ENCODE results near the gene RGS7. TPM values are rescaled to one million over a fixed set of nuclear protein-coding genes. Genes with fewer than 3 reads are reported as not detected.

The RGS7 gene
- total and polyA plus RNA-seq, 10 of the 15 experiments (the other 5 are each of a cell fraction or from before 2014, with no cell fraction given), result not detected

DNA sequence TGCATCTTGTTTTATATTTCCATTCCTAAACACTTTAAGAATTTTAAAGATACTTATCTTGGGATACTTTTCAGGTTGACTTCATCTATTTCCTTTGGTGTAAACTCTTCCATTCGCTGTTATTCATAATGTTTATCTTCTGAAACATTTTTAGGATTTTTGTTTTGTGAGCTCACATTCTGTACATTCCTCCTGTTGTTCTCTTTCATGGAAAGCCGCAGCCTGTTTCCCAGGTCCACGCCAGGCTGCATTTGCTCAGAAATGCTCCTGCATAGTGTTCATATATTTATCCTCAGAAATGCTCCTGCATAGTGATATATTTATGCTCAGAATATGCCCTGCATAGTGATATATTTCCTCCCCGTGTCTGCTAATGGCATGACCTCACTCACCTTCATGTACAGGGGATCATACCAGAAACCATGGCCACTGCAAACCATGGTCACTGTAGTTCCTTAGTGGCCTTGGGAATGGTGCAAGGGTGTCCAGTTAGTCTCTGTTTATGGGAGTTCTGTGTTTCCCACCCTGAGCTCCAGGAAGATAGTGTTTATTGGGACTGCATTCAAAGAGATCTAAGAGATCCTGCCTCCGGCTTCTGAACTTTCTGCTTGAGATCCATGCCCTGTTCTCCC, 591.2 kb downstream of the RGS7 start:
- Histone ChIP-seq H4K20me1 (ENCODE audit: control insufficient read depth, insufficient read depth) (no peaks in the 10 kb centered on the region), H3K4me1 (ENCODE audit: control insufficient read depth, insufficient read depth, low read length) (no peaks in the 10 kb centered on the region), H3K4me3 (no peak overlapping the region), H3K27ac (ENCODE audit: control insufficient read depth, insufficient read depth) (no peak overlapping the region), H3K4me2 (ENCODE audit: control insufficient read depth, insufficient read depth) (no peak overlapping the region), H3K9ac (ENCODE audit: control insufficient read depth, insufficient read depth, low read length) (no peak overlapping the region), H3K79me2 (ENCODE audit: control insufficient read depth, insufficient read depth, low read length) (no peaks in the 10 kb centered on the region), H3K9me3 (replicated peaks; ENCODE audit: control insufficient read depth, insufficient read depth, low read length) (no peaks in the 10 kb centered on the region), H3K36me3 (ENCODE audit: control insufficient read depth in 2 of 2, insufficient read depth in 2 of 2, low read length in 1 of 2) (no peaks in the 10 kb centered on the region), H2AFZ (ENCODE audit: control insufficient read depth, low read depth, low read length) (no peak overlapping the region), H3K27me3 (replicated peaks in 1 of 2; ENCODE audit: control insufficient read depth in 2 of 2, insufficient read depth in 2 of 2, low read length in 1 of 2) (no peaks in the 10 kb centered on the region)
- CTCF ChIA-PET, result no interaction called here
- RAD21 ChIA-PET (ENCODE audit: unreplicated experiment), result no interaction called here
- WGBS (ENCODE audit: insufficient coverage, insufficient replicate concordance, low lambda C conversion rate, missing lambda C conversion rate), result 0% methylated on average over 5 of the region's 5 CpGs
- BruUV-seq (replicated peaks), result no TSS peak
- in situ Hi-C loops (cut with MboI) (no loop called here), intact Hi-C loops (cut with micrococcal nuclease; ENCODE audit: unreplicated experiment) (no loop called here)
- POLR2A ChIA-PET, result no interaction called here
- no peak for ATAC-seq
- no peak for DNase-seq (ENCODE audit: low read depth, low spot score)
- TF ChIP-seq IKZF2 (IDR thresholded peaks at IDR 0.05) (no peak), SMAD5 (IDR thresholded peaks at IDR 0.05; ENCODE audit: low read depth) (no peak), NFYA (IDR thresholded peaks at IDR 0.05; ENCODE audit: borderline replicate concordance, low read depth, low read length) (no peak), TARDBP (IDR thresholded peaks at IDR 0.05; ENCODE audit: borderline replicate concordance) (no peak), FOXM1 (IDR thresholded peaks at IDR 0.05; ENCODE audit: low read depth, low read length) (no peak), YBX1 (IDR thresholded peaks at IDR 0.05) (no peak), NFXL1 (IDR thresholded peaks at IDR 0.05; ENCODE audit: borderline replicate concordance) (no peak), ZBED1 (IDR thresholded peaks at IDR 0.05; ENCODE audit: borderline replicate concordance) (no peak), HCFC1 (IDR thresholded peaks at IDR 0.05; ENCODE audit: low read length) (no peak), BRCA1 (IDR thresholded peaks at IDR 0.05; ENCODE audit: low read depth, low read length) (no peak), BHLHE40 (IDR thresholded peaks at IDR 0.05; ENCODE audit: borderline replicate concordance in 1 of 2, low read depth in 2 of 2, low read length in 1 of 2) (no peak), ASH2L (IDR thresholded peaks at IDR 0.05; ENCODE audit: borderline replicate concordance, low read depth) (no peak), YY1 (IDR thresholded peaks at IDR 0.05; ENCODE audit: low read depth, low read length) (no peak)
- TF ChIP-seq, protein P1, sequence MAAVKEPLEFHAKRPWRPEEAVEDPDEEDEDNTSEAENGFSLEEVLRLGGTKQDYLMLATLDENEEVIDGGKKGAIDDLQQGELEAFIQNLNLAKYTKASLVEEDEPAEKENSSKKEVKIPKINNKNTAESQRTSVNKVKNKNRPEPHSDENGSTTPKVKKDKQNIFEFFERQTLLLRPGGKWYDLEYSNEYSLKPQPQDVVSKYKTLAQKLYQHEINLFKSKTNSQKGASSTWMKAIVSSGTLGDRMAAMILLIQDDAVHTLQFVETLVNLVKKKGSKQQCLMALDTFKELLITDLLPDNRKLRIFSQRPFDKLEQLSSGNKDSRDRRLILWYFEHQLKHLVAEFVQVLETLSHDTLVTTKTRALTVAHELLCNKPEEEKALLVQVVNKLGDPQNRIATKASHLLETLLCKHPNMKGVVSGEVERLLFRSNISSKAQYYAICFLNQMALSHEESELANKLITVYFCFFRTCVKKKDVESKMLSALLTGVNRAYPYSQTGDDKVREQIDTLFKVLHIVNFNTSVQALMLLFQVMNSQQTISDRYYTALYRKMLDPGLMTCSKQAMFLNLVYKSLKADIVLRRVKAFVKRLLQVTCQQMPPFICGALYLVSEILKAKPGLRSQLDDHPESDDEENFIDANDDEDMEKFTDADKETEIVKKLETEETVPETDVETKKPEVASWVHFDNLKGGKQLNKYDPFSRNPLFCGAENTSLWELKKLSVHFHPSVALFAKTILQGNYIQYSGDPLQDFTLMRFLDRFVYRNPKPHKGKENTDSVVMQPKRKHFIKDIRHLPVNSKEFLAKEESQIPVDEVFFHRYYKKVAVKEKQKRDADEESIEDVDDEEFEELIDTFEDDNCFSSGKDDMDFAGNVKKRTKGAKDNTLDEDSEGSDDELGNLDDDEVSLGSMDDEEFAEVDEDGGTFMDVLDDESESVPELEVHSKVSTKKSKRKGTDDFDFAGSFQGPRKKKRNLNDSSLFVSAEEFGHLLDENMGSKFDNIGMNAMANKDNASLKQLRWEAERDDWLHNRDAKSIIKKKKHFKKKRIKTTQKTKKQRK (IDR thresholded peaks at IDR 0.05; ENCODE audit: low read depth, low read length), result no peak
- TF ChIP-seq, protein P2, sequence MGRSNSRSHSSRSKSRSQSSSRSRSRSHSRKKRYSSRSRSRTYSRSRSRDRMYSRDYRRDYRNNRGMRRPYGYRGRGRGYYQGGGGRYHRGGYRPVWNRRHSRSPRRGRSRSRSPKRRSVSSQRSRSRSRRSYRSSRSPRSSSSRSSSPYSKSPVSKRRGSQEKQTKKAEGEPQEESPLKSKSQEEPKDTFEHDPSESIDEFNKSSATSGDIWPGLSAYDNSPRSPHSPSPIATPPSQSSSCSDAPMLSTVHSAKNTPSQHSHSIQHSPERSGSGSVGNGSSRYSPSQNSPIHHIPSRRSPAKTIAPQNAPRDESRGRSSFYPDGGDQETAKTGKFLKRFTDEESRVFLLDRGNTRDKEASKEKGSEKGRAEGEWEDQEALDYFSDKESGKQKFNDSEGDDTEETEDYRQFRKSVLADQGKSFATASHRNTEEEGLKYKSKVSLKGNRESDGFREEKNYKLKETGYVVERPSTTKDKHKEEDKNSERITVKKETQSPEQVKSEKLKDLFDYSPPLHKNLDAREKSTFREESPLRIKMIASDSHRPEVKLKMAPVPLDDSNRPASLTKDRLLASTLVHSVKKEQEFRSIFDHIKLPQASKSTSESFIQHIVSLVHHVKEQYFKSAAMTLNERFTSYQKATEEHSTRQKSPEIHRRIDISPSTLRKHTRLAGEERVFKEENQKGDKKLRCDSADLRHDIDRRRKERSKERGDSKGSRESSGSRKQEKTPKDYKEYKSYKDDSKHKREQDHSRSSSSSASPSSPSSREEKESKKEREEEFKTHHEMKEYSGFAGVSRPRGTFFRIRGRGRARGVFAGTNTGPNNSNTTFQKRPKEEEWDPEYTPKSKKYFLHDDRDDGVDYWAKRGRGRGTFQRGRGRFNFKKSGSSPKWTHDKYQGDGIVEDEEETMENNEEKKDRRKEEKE (IDR thresholded peaks at IDR 0.05), result no peak
- SMC1A ChIA-PET (ENCODE audit: uncharacterized antibody, unreplicated experiment), result no interaction called here
- no peak for FAIRE-seq

Data from GM12878 (cell line).